A549 (cell line): ENCODE measurements around the gene MYL12A. TPM values are rescaled to one million over a fixed set of nuclear protein-coding genes. Genes with fewer than 3 reads are reported as not detected.

Experiments
- ATAC-seq, 2 experiments: fragments of 200-7000 bp in 1 of 2; fragments of >200 bp in 1 of 2; cut with Nextera tagmentation in 1 of 2; cut with Tn5 transposase in 1 of 2; 3 replicates each; pipeline versions ENCODE4 v1.8.0 to v1.9.1; 2018 to 2020; ENCODE audit warnings: mild to moderate bottlenecking in 1 of 2, moderate library complexity in 1 of 2
- CTCF ChIA-PET: fragments of 300-600 bp; sonication (Branson Sonifier 250); formaldehyde crosslinking; extraction: SDS; loops from one replicate; lab custom pipeline; 2021; ENCODE audit warnings: antibody characterized with exemption, inconsistent platforms; lab: Yijun Ruan, JAX
- POLR2A ChIA-PET: fragments of 350-600 bp; formaldehyde crosslinking; extraction: SDS; loops from one replicate; lab custom pipeline; 2021; ENCODE audit warnings: antibody characterized with exemption, inconsistent platforms; lab: Yijun Ruan, JAX
- DNase-seq, 2 experiments: peaks; one replicate each; pipeline versions ENCODE4 v3.0.0 to v3.0.0-alpha.2; 2011 to 2016; ENCODE audit warnings: low read depth in 1 of 2, low spot score in 1 of 2
- FAIRE-seq: peaks from 2 replicates; lab custom pipeline; 2011; peaks lifted over from hg19 to GRCh38; lab: Jason Lieb, UNC
- H3K27ac ChIP-seq, 2 experiments: fragments of >200 bp; sonication (Bioruptor Twin); formaldehyde crosslinking; 3 replicates each; pipeline ENCODE4 v1.5.1; 2016 to 2017
- H3K4me1 ChIP-seq: fragments of >200 bp; sonication (Bioruptor Twin); formaldehyde crosslinking; 3 replicates; pipeline ENCODE4 v1.6.1; 2016
- H3K4me2 ChIP-seq: fragments of >200 bp; sonication (Bioruptor Twin); formaldehyde crosslinking; 3 replicates; pipeline ENCODE4 v1.6.1; 2016
- H3K4me3 ChIP-seq: fragments of >200 bp; sonication (Bioruptor Twin); formaldehyde crosslinking; 3 replicates; pipeline ENCODE4 v1.5.1; 2016
- H3K9me3 ChIP-seq: fragments of >200 bp; sonication (Bioruptor Twin); formaldehyde crosslinking; 3 replicates; pipeline ENCODE4 v1.6.1; 2016
- CEBPB ChIP-seq, 2 experiments: fragments of >200 bp in 1 of 2; sonication (Bioruptor Twin) in 1 of 2; formaldehyde crosslinking in 1 of 2; IDR thresholded peaks; 2 replicates each; pipeline ENCODE4 v1.6.1; 2012 to 2016
- EHF ChIP-seq: fragments of 250-450 bp; sonication (Bioruptor Pico); IDR thresholded peaks from 2 replicates; pipeline ENCODE4 v1.5.0; 2020; ENCODE audit warnings: mild to moderate bottlenecking
- EHMT2 ChIP-seq: fragments of 200-600 bp; sonication (generic); IDR thresholded peaks from 2 replicates; pipeline ENCODE4 v1.6.1; 2016; ENCODE audit warnings: antibody characterized with exemption, low read depth, mild to moderate bottlenecking, moderate library complexity
- FOSL2 ChIP-seq, 2 experiments: fragments of 450-650 bp in 1 of 2; fragments of >200 bp in 1 of 2; sonication (Bioruptor Twin) in 1 of 2; formaldehyde crosslinking; IDR thresholded peaks; 2 replicates each; pipeline versions ENCODE4 v1.5.0 to v1.6.1; 2016 to 2020; ENCODE audit warnings: mild to moderate bottlenecking in 1 of 2, moderate library complexity in 1 of 2
- HMGXB4 ChIP-seq: fragments of 250-450 bp; sonication (Bioruptor Pico); IDR thresholded peaks from 2 replicates; pipeline ENCODE4 v1.5.0; 2021; ENCODE audit warnings: mild to moderate bottlenecking, moderate library complexity, borderline replicate concordance
- JUNB ChIP-seq: fragments of >200 bp; sonication (Bioruptor Twin); formaldehyde crosslinking; IDR thresholded peaks from 2 replicates; pipeline ENCODE4 v1.6.1; 2016
- KDM1A ChIP-seq: fragments of 200-600 bp; sonication (generic); IDR thresholded peaks from 2 replicates; pipeline ENCODE4 v1.6.1; 2016; ENCODE audit warnings: low read depth, mild to moderate bottlenecking
- KDM5A ChIP-seq: fragments of 200-600 bp; sonication (generic); IDR thresholded peaks from 2 replicates; pipeline ENCODE4 v1.6.1; 2016; ENCODE audit warnings: antibody characterized with exemption, mild to moderate bottlenecking
- MAX ChIP-seq: IDR thresholded peaks from 2 replicates; pipeline ENCODE4 v1.6.1; 2012
- NFE2L2 ChIP-seq: fragments of 150-350 bp; conservative IDR thresholded peaks from 2 replicates; pipeline ENCODE4 v1.6.1; 2014; ENCODE audit warnings: low read length
- PBX3 ChIP-seq: IDR thresholded peaks from 2 replicates; pipeline ENCODE4 v1.6.1; 2012
- PHF8 ChIP-seq: fragments of 200-600 bp; sonication (generic); IDR thresholded peaks from 2 replicates; pipeline ENCODE4 v1.6.1; 2016; ENCODE audit warnings: low read depth, mild to moderate bottlenecking, antibody characterized with exemption, moderate library complexity, borderline replicate concordance
- RARB ChIP-seq: fragments of 250-450 bp; sonication (Bioruptor Pico); IDR thresholded peaks from 2 replicates; pipeline ENCODE4 v1.8.0; 2021; ENCODE audit warnings: mild to moderate bottlenecking, moderate library complexity
- RFX5 ChIP-seq: fragments of 450-650 bp; IDR thresholded peaks from 2 replicates; pipeline ENCODE4 v1.7.1; 2014; ENCODE audit warnings: antibody characterized with exemption, mild to moderate bottlenecking, moderate library complexity
- RNF2 ChIP-seq: fragments of 200-600 bp; sonication (generic); IDR thresholded peaks from 2 replicates; pipeline ENCODE4 v1.6.1; 2016; ENCODE audit warnings: low read depth, mild to moderate bottlenecking, antibody characterized with exemption, moderate library complexity, borderline replicate concordance
- USF2 ChIP-seq: fragments of 450-650 bp; IDR thresholded peaks from 2 replicates; pipeline ENCODE4 v1.6.1; 2014; ENCODE audit warnings: antibody characterized with exemption
- WGBS: methylation state at CpG from one replicate; pipeline ENCODE4 v1.1.6; 2017; ENCODE audit errors: missing lambda C conversion rate; 5-methylcytosine and 5-hydroxymethylcytosine counted together
- polyA plus RNA-seq, 4 experiments: library from polyadenylated mRNA; depleted of rRNA in 3 of 4; stranded (reverse); fragments of >200 nt; fragmentation: RNase III in 1 of 4; extraction: RNeasy Plus Mini Kit Qiagen cat#74134 plus additional on column Dnase treatment in 1 of 4; gene quantifications; 2 replicates in 3 of 4; 3 replicates in 1 of 4; pipeline ENCODE4 v1.2.3, GENCODE V29; 2011 to 2017

The MYL12A gene
- polyA plus RNA-seq, 2 of the 4 experiments (the other 2 are of a cell fraction): 510 to 514 TPM

GRCh38 chr18:3217948-3218647 lies 29.5 kb upstream of the MYL12A start:
- 25% methylated on average over 3 of the region's 3 CpGs for whole genome bisulfite sequencing
- TF ChIP-seq RFX5: no peak
- peak; percentile 51 for TF ChIP-seq USF2
- Histone ChIP-seq H3K4me3 (no peak overlapping the region), H3K4me1 (peaks cover 23% of the 10 kb centered on the region), H3K9me3 (no peaks in the 10 kb centered on the region), H3K27ac (peak overlapping the region; percentile 62 to 64; a peak in 5 of 6 replicates), H3K4me2 (peak overlapping the region; percentile 65)
- ATAC-seq (peak; percentile 70 to 93; a peak in 5 of 6 replicates), FAIRE-seq (no peak), DNase-seq (peak; percentile 55 to 83)
- POLR2A ChIA-PET: no interaction called here
- CTCF ChIA-PET: interaction anchor here (2.9 kb wide), 1 partner anchor 28 kb away, joined by 8 read pairs; no protein-coding TSS in a partner anchor

- FAIRE-seq (no peak), ATAC-seq (no peak), DNase-seq (no peak)
- H3K4me2 ChIP-seq: no peak overlapping the region; the same call in 2 of the 3 replicates
- POLR2A ChIA-PET: no interaction called here
- CTCF ChIA-PET: interaction anchor here (1.4 to 2.9 kb wide), 2 partner anchors 20 to 27 kb away, joined by 3 to 8 read pairs; no protein-coding TSS in a partner anchor
- TF ChIP-seq HMGXB4 (CRISPR knock-in tag) (no peak), PHF8 (no peak), KDM5A (no peak), EHMT2 (no peak), PBX3 (no peak)
- TF ChIP-seq, all 56 proteins: peak for 0
- Histone ChIP-seq H3K4me3 (no peak overlapping the region), H3K4me1 (peaks cover 23% of the 10 kb centered on the region), H3K27ac (peak overlapping the region; percentile 11 to 63; a peak in 4 of 6 replicates), H3K9me3 (no peaks in the 10 kb centered on the region)
- 90% methylated on average over 2 of the region's 2 CpGs for WGBS
Measured at GRCh38 chr18:3218819-3219218, 28.8 kb upstream of the MYL12A start.

- ChIA-PET POLR2A (no interaction called here), CTCF (interaction anchor here (1.4 to 2.9 kb wide), 2 partner anchors 20 to 27 kb away, joined by 3 to 8 read pairs; no protein-coding TSS in a partner anchor)
- ATAC-seq: no peak
- Histone ChIP-seq H3K4me1 (peaks cover 23% of the 10 kb centered on the region), H3K4me3 (no peak overlapping the region), H3K9me3 (no peaks in the 10 kb centered on the region), H3K27ac (peak overlapping the region in 1 of 2 experiments; percentile 63; a peak in 2 of 6 replicates), H3K4me2 (no peak overlapping the region)
- FAIRE-seq: no peak
- TF ChIP-seq NFE2L2: no peak
- no peak for TF ChIP-seq USF2
- TF ChIP-seq JUNB: no peak
- no peak for TF ChIP-seq EHF (CRISPR knock-in tag)
- TF ChIP-seq FOSL2 (IDR thresholded peaks at IDR 0.05): no peak
- TF ChIP-seq FOSL2 (CRISPR knock-in tag; IDR thresholded peaks at IDR 0.05): no peak
- no peak for TF ChIP-seq CEBPB (IDR thresholded peaks at IDR 0.05)
- no peak for TF ChIP-seq RARB (CRISPR knock-in tag)
- no peak for TF ChIP-seq RNF2
- no peak for TF ChIP-seq KDM1A
- TF ChIP-seq MAX: no peak
- DNase-seq: no peak
- 82% methylated on average over 8 of the region's 8 CpGs for WGBS
Measured at GRCh38 chr18:3219241-3219630, 28.4 kb upstream of the MYL12A start.
